Loucy (cell line): ENCODE measurements around the gene BCL2L11.

ENCODE experiments used
- EZH2phosphoT487 ChIP-seq: fragments of 200-600 bp; IDR thresholded peaks from 2 replicates; pipeline ENCODE4 v1.6.1; 2018; ENCODE audit warnings: antibody characterized with exemption, mild to moderate bottlenecking, moderate library complexity, borderline replicate concordance
- TF ChIP-seq, protein P1 (sequence below): fragments of 200-600 bp; sonication (generic); conservative IDR thresholded peaks from 2 replicates; pipeline ENCODE4 v1.5.1; 2014; ENCODE audit warnings: mild to moderate bottlenecking, antibody characterized with exemption, low read length

DNA sequence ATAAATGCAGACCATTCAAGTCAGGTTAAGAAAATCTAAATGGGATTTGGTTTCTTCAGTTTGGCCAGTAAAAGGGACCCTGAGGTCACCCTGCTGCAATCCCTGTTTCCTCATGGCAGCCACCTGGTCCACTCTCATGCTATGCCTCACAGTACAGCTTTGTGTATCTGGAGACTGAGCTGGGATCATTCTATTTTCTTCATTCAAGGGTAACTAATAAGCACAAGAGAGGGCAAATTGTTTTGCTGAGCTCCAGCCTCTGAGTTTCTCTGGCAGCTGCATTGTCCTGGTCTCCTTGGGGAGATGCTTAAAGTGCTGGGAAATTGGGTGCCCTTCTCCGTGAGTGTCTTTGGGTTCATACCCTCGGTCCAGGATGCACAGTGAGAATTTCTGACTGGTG lies 18.5 kb upstream of the BCL2L11 start:
- TF ChIP-seq, protein P1, sequence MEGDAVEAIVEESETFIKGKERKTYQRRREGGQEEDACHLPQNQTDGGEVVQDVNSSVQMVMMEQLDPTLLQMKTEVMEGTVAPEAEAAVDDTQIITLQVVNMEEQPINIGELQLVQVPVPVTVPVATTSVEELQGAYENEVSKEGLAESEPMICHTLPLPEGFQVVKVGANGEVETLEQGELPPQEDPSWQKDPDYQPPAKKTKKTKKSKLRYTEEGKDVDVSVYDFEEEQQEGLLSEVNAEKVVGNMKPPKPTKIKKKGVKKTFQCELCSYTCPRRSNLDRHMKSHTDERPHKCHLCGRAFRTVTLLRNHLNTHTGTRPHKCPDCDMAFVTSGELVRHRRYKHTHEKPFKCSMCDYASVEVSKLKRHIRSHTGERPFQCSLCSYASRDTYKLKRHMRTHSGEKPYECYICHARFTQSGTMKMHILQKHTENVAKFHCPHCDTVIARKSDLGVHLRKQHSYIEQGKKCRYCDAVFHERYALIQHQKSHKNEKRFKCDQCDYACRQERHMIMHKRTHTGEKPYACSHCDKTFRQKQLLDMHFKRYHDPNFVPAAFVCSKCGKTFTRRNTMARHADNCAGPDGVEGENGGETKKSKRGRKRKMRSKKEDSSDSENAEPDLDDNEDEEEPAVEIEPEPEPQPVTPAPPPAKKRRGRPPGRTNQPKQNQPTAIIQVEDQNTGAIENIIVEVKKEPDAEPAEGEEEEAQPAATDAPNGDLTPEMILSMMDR, result no peak
- no peak for TF ChIP-seq EZH2phosphoT487
